HUES48 (cell line): ENCODE results near the gene TMUB1.

Source experiments
- H3K27ac ChIP-seq: one replicate; pipeline ENCODE4 v1.7.0; 2013; ENCODE audit warnings: low read depth, low read length, inconsistent platforms
- H3K27me3 ChIP-seq: 2 replicates; pipeline ENCODE4 v1.6.1; 2013; ENCODE audit warnings: mild to moderate bottlenecking, low read length; ENCODE audit not compliant: control insufficient read depth, insufficient read depth
- H3K36me3 ChIP-seq: 2 replicates; pipeline ENCODE4 v1.6.1; 2013; ENCODE audit warnings: low read length; ENCODE audit not compliant: control insufficient read depth, insufficient read depth
- H3K4me1 ChIP-seq: 2 replicates; pipeline ENCODE4 v1.6.1; 2013; ENCODE audit warnings: mild to moderate bottlenecking, low read length; ENCODE audit not compliant: control insufficient read depth, insufficient read depth
- H3K4me3 ChIP-seq: 2 replicates; pipeline ENCODE4 v1.5.1; 2013; ENCODE audit warnings: mild to moderate bottlenecking, low read depth, low read length
- H3K9ac ChIP-seq: 2 replicates; pipeline ENCODE4 v1.6.1; 2013; ENCODE audit warnings: mild to moderate bottlenecking, low read depth, low read length, moderate library complexity
- H3K9me3 ChIP-seq: 2 replicates; pipeline ENCODE4 v1.6.1; 2013; ENCODE audit warnings: low read length; ENCODE audit not compliant: control insufficient read depth, insufficient read depth

TMUB1 gene

GRCh38 chr7:151100921-151101320, 17.6 kb upstream of the TMUB1 start:
- Histone ChIP-seq H3K4me3 (no peak overlapping the region), H3K9me3 (no peaks in the 10 kb centered on the region), H3K9ac (no peak overlapping the region), H3K36me3 (0 out of 2 replicates have a peak, but pooled peaks cover 3% of the 10 kb centered on the region), H3K27ac (no peak overlapping the region), H3K4me1 (peaks cover 20% of the 10 kb centered on the region), H3K27me3 (no peaks in the 10 kb centered on the region)

DNA sequence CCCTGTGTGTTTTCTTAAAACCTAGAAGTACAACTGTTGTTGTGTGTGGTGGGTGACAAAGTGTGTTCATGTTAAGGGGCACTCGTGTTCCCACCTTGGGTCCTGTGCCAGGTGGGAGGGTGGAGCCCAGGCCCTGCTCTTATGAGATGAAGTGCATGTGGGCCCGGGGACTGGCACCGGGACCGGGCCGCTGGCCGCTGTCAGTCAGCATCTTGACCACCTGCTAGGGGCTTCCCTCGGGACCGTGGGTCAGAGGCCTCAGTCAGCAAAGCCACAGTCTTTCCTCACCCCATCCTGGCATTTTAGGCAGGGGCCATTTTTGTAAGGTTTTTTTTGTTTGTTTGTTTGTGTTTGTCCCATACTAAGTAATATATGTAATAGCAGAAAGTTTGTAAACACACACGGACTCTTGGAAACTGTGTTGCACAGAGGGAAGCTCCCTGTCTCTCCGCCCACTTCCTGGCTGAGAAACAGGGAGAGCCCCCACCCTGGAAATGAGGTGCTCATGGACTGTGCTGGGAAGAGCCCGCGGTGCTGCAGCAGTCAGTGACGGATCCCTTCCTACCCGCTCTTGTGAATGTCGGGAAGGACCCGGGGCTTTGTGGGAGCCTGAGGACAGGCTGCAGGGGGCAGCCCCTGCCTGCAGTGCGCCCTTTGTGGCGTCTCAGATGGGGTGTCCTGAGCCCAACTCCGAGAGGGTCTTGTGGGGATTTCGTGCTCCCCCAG, 16.4 kb upstream of the TMUB1 start:
- Histone ChIP-seq H3K9ac (no peak overlapping the region), H3K4me3 (no peak overlapping the region), H3K4me1 (peaks cover 15% of the 10 kb centered on the region), H3K36me3 (0 out of 2 replicates have a peak, but pooled peaks cover 3% of the 10 kb centered on the region), H3K27me3 (no peaks in the 10 kb centered on the region), H3K9me3 (no peaks in the 10 kb centered on the region), H3K27ac (no peak overlapping the region)

GRCh38 chr7:151095828-151096475, 12.7 kb upstream of the TMUB1 start:
- Histone ChIP-seq H3K36me3 (0 out of 2 replicates have a peak, but pooled peaks cover 5% of the 10 kb centered on the region), H3K4me3 (no peak overlapping the region), H3K9ac (no peak overlapping the region), H3K27ac (no peak overlapping the region), H3K4me1 (0 out of 2 replicates have a peak, but pooled peaks cover 2% of the 10 kb centered on the region), H3K27me3 (no peaks in the 10 kb centered on the region), H3K9me3 (no peaks in the 10 kb centered on the region)

GRCh38 chr7:151095123-151095797, 12.0 kb upstream of the TMUB1 start:
- Histone ChIP-seq H3K27me3 (no peaks in the 10 kb centered on the region), H3K4me1 (0 out of 2 replicates have a peak, but pooled peaks cover 2% of the 10 kb centered on the region), H3K9ac (no peak overlapping the region), H3K36me3 (0 out of 2 replicates have a peak, but pooled peaks cover 5% of the 10 kb centered on the region), H3K4me3 (no peak overlapping the region), H3K9me3 (no peaks in the 10 kb centered on the region), H3K27ac (no peak overlapping the region)

DNA sequence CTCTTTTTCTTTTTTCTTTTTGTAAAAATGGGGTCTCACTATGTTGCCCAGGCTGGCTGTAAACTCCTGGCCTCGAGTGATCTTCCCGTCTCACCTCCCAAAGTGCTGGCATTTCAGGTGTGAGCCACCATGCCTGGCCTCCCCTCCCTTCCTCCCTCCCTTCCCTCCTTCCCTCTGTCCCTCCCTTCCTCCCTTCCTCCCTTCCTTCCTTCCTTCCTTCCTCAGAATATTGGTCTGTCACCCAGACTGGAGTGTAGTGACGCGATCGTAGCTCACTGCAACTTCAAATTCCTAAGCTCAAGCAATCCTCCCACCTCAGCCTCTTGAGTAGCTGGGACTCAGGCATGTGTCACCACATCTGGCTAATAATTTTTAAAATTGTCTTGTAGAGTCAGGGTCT, 11.4 kb upstream of the TMUB1 start:
- Histone ChIP-seq H3K27me3 (peaks cover 2% of the 10 kb centered on the region; the same call in 1 of the 2 replicates), H3K4me3 (no peak overlapping the region), H3K27ac (no peak overlapping the region), H3K9me3 (no peaks in the 10 kb centered on the region), H3K4me1 (peaks cover 5% of the 10 kb centered on the region; the same call in 1 of the 2 replicates), H3K9ac (no peak overlapping the region), H3K36me3 (0 out of 2 replicates have a peak, but pooled peaks cover 5% of the 10 kb centered on the region)

DNA sequence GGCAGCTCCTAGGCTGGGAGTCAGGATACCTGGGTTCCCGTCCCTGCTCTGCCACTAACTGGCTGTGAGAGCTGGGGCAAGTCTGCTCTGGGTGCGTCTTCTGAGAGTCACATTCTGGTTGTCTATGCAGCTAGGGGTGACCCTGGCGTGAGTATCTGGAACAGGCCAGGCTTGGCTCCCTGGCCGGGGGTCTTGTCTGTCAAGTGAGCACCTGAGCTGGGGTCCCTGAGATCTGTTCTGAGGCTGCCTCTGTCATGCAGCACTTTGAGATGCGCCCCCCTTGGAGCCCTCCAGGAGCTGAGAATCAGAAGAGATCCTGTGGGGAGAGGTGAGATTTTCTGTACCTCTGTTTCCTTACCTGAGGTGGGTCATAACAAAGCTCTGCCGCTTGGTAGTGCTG, 10.5 kb upstream of the TMUB1 start:
- Histone ChIP-seq H3K27me3 (peaks cover 4% of the 10 kb centered on the region), H3K4me3 (no peak overlapping the region), H3K9me3 (no peaks in the 10 kb centered on the region), H3K36me3 (0 out of 2 replicates have a peak, but pooled peaks cover 5% of the 10 kb centered on the region), H3K9ac (no peak overlapping the region), H3K4me1 (peaks cover 12% of the 10 kb centered on the region; the same call in 1 of the 2 replicates), H3K27ac (no peak overlapping the region)

GRCh38 chr7:151091988-151092387, 8.7 kb upstream of the TMUB1 start:
- Histone ChIP-seq H3K4me3 (no peak overlapping the region), H3K9me3 (no peaks in the 10 kb centered on the region), H3K36me3 (0 out of 2 replicates have a peak, but pooled peaks cover 5% of the 10 kb centered on the region), H3K4me1 (peaks cover 23% of the 10 kb centered on the region), H3K27ac (no peak overlapping the region), H3K27me3 (peaks cover 21% of the 10 kb centered on the region), H3K9ac (no peak overlapping the region)

GRCh38 chr7:151091431-151091830, 8.1 kb upstream of the TMUB1 start:
- no peak overlapping the region for H3K27ac ChIP-seq
- H3K9me3 ChIP-seq, result no peaks in the 10 kb centered on the region
- 0 out of 2 replicates have a peak, but pooled peaks cover 5% of the 10 kb centered on the region for H3K36me3 ChIP-seq
- peaks cover 23% of the 10 kb centered on the region for H3K27me3 ChIP-seq
- peaks cover 23% of the 10 kb centered on the region for H3K4me1 ChIP-seq
- H3K4me3 ChIP-seq, result no peak overlapping the region
- no peak overlapping the region for H3K9ac ChIP-seq

DNA sequence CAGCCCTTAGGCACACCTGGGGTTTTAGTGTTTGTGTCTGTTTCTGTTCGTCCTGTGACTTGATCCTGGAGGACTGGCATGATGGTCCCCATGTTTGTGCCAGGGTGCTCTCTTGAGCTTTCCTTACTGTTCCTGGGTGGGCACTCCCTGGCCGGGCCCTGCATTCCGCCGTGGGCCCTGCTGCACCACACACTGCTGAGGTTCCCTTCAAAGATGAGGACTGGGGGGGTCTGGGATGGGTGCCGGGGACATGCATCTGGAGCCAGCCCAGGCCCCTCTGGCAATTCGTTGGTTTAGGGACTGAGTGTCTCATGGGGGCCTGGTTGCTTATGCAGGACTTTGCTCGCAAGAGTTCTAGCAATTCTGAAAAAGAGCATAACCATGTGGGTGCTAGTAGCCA, 7.7 kb upstream of the TMUB1 start:
- Histone ChIP-seq H3K4me1 (peaks cover 23% of the 10 kb centered on the region), H3K9ac (no peak overlapping the region)

GRCh38 chr7:151089893-151090730, 6.8 kb upstream of the TMUB1 start:
- H3K4me3 ChIP-seq, result no peak overlapping the region

More for the DNA sequence above, 7.7 kb upstream of the TMUB1 start:
- Histone ChIP-seq H3K27me3 (peaks cover 23% of the 10 kb centered on the region), H3K9me3 (no peaks in the 10 kb centered on the region), H3K36me3 (0 out of 2 replicates have a peak, but pooled peaks cover 3% of the 10 kb centered on the region), H3K4me3 (no peak overlapping the region), H3K27ac (no peak overlapping the region)

More at GRCh38 chr7:151089893-151090730, 6.8 kb upstream of the TMUB1 start:
- peaks cover 25% of the 10 kb centered on the region for H3K27me3 ChIP-seq
- no peaks in the 10 kb centered on the region for H3K9me3 ChIP-seq
- H3K27ac ChIP-seq, result peak overlapping the region; percentile 57
- no peak overlapping the region for H3K9ac ChIP-seq
- H3K36me3 ChIP-seq, result 0 out of 2 replicates have a peak, but pooled peaks cover 3% of the 10 kb centered on the region
- H3K4me1 ChIP-seq, result peaks cover 28% of the 10 kb centered on the region
